Activated CD4-positive, alpha-beta T cell treated with anti-CD3 and anti-CD28 coated beads for 48 hours (primary cell): ENCODE results near the gene TARS2.
A peak's percentile ranks its signal among the peaks of the same experiment; 100 is the strongest.

Source experiments
- DNase-seq: peaks from one replicate; pipeline ENCODE4 v3.0.0-alpha.2; 2020

The TARS2 gene

GRCh38 chr1:150543500-150544143, 56.4 kb downstream of the TARS2 start:
- no peak for DNase-seq

- no peak for DNase-seq
These were observed 57.0 kb downstream of the TARS2 start for GRCh38 chr1:150544204-150544603.

DNA sequence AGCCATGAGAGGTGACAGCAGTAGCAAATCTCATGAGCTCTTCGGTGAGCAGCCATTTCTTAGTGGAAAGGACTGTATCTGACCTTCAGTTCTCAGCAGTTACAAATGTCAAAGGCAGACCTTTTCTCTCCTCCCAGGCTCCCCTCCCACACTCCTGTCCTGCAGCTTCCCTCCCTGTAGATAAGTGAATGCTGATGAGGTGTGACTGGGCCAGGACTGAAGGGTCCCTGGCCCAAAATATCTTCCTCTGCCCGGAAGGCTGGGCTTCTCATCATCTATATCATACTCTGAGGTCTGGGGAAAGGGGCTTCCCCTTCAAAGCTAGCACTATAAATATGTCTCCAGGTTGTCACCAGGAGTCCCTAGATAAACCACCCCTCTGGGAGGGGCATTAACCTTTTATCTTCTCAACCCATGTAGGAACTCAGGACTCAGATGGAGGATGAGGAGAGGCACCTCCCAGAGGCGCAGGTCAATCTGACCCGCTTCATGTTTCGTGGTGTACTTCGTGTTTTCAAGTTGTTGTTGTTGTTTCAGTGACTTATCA, 58.3 kb downstream of the TARS2 start:
- DNase-seq = no peak

- DNase-seq = no peak
These were observed 59.2 kb downstream of the TARS2 start for GRCh38 chr1:150546294-150546937.

GRCh38 chr1:150548324-150548631, 61.1 kb downstream of the TARS2 start:
- DNase-seq = no peak

GRCh38 chr1:150548632-150549495, 61.6 kb downstream of the TARS2 start, which contains the start of gene ADAMTSL4:
TSS of gene ADAMTSL4 (plus strand) at chr1:150549408. CDS start at chr1:150552289, 2,881 bp downstream.
- DNase-seq = peak; percentile 58

- DNase-seq = no peak
These were observed 62.4 kb downstream of the TARS2 start for GRCh38 chr1:150549496-150550221.

DNA sequence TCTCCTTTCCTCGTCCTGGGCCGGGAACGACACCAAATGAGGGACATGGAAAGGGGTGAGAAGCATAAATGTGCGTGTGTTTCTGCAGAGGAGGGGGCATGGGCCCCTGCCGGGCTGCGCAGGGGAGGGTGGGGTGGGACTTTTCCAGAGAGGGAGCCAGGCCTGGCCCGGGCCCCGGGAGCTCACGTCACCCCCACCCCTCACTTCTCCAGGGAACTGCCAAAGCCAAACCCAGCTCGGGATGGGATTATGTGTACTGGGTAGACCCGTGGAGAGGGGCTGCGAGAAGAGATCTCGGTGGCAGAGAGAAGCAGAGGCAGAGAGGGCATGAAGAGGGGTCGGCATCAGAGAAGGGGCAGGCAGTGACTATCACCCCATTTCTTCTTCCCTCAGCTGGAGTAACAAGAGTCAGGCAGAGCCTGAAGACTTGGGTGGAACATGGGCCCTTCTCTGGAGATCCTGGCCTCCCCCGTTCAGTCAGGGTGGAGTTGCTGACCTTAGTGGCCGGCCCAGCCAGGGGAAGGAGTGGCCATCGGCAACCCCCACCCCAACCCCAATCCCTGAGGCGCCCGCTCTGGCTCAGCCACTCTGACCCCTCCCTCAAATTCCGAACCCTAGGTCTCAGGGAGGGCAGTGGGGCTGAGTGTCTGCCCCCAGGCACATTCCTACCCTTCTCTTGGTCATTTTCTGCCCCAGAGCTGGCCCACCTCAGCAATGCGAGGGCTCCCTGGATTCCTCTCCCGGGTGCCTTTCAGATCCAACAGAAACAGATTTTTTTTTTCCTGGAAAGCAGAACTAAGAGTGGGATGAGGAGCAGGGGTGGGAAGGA, 63.2 kb downstream of the TARS2 start:
- no peak for DNase-seq

DNA sequence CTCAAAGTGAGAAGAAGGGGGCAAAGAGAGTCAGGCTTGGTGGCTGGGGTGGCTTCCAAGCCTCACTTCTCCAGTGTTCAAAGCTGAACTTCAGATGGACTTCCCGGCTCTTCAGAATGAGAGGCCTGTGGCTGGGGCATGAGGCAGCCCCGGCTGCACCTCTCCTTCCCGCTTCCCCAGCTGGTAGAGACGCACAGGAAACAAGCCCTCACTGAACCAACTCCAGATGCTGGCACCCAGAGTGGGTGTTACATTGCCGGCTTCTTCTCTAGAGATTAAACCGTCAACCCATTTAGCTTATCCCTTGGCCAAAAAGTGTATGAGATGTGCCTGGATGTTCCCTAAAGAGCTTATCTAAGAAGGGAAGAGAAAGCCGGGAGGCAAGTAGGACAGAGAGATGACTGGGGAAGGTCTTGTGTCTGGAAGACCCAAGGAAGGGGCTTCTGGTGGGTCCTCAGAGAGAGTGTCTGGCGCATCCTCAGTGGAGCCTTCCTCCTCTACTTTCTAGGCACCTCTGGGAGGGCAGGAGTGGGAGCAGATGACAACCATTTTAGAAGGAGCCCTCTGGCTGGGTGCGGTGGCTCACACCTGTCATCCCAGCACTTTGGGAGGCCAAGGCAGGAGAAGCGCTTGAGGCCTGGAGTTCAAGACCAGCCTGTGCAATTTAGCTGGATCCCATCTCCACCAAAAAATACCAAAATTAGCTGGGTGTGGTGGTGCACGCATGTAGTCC, 64.0 kb downstream of the TARS2 start:
- no peak for DNase-seq

DNA sequence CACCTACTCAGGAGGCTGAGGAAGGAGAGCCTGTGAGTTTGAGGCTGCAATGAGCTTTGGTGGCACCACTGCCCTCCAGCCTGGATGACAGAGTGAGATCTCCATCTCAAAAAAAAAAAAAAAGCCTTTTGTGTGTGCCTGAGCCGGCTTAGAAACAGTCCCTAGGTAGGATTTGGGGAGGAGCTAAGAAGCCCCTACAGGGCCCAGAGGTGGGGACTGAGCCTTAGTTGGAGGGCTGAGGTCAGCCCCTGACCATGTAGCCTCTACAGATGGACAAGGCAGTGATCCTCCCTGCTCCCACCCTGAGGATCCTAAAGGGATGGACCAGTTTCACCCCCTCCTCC, 64.5 kb downstream of the TARS2 start:
- no peak for DNase-seq

DNA sequence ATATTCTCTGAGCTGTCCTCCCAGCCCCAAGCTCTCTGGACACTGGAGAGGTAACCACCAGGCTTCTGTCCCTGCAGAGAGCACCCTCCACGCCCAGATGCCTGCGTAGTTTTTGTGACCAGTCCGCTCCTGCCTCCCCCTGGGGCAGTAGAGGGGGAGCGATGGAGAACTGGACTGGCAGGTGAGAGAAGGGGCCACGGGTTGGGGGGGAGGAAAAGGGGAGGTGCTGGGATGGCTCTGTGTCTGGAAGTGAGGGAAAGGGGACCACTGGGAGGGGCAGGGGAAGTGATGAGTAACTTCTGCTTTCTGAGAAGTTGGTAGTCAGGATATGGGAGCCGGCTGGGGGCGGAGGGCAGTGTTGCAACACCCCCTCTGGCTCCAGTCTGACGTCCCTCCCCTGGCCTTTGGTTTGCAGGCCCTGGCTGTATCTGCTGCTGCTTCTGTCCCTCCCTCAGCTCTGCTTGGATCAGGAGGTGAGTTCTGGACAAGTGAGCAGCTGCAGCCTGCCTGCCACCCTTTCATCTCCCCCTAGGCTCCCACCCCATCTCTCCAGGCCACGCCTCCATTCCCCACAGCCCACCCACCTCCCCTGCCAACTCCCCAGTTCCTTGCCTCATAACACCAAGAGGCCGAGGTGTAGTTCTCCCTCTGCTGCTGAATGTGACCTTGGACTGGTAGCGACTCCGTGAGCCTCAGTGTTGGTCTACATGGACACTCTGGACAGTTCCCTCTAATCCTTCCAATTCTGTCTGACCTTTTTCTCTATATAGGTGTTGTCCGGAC, 65.1 kb downstream of the TARS2 start:
- DNase-seq = no peak

GRCh38 chr1:150552911-150553289, 65.7 kb downstream of the TARS2 start:
- DNase-seq = no peak

- no peak for DNase-seq
These were observed 66.3 kb downstream of the TARS2 start for GRCh38 chr1:150553392-150554085.

- no peak for DNase-seq
These were observed 66.8 kb downstream of the TARS2 start for GRCh38 chr1:150554086-150554452.

GRCh38 chr1:150555198-150555970, 68.2 kb downstream of the TARS2 start:
- no peak for DNase-seq

DNA sequence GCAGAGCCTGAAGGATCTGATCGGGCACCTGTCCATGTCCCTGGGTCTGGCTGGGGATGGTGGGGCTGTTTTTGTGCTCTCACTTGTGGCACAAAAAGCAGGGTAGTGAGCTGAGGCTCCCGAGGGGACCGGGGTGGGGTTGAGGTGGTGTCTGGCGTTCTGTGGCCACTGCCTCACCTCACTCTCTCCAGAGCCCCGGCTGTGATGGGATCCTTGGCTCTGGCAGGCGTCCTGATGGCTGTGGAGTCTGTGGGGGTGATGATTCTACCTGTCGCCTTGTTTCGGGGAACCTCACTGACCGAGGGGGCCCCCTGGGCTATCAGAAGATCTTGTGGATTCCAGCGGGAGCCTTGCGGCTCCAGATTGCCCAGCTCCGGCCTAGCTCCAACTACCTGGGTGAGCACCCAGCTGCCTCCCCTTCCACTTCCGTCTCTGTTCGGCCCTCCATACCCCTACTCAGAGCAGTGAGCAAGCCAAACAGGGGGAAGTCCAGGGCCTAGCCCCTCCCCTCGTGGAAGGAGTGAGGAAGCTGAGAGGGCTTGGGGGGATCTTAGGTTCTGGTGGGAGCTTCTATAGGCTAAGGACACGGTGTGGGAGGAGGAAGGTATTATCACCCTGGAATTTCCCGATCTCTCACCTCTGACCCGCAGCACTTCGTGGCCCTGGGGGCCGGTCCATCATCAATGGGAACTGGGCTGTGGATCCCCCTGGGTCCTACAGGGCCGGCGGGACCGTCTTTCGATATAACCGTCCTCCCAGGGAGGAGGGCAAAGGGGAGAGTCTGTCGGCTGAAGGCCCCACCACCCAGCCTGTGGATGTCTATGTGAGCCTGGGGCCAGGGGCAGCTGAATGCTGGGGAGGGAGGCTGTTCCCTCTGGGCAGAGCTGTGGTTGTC, 69.0 kb downstream of the TARS2 start:
- no peak for DNase-seq

- no peak for DNase-seq
These were observed 69.9 kb downstream of the TARS2 start for GRCh38 chr1:150557065-150557600.
